K562 (cell line): ENCODE data around the gene FEN1. TPM values are rescaled to one million over a fixed set of nuclear protein-coding genes. Genes with fewer than 3 reads are reported as not detected.
A peak's percentile ranks its signal among the peaks of the same experiment; 100 is the strongest.

Source experiments
- DACH1 ChIP-seq: fragments of 450-650 bp; IDR thresholded peaks from 2 replicates; pipeline ENCODE4 v1.6.1; 2018; ENCODE audit not compliant: partially characterized antibody
- FOXJ2 ChIP-seq: fragments of 200-800 bp; sonication (Bioruptor generic); IDR thresholded peaks from 2 replicates; pipeline ENCODE4 v1.6.1; 2016; ENCODE audit warnings: missing genetic modification characterization, missing compliant biosample characterization
- GTF2E2 ChIP-seq: fragments of 200-800 bp; sonication (Bioruptor generic); IDR thresholded peaks from 2 replicates; pipeline ENCODE4 v1.6.1; 2016; ENCODE audit warnings: missing genetic modification characterization, missing compliant biosample characterization
- MYNN ChIP-seq, 2 experiments: sonication (generic); formaldehyde crosslinking in 1 of 2; IDR thresholded peaks; 2 replicates each; pipeline versions ENCODE4 v1.5.0 to v1.6.1; 2016 to 2020; ENCODE audit warnings: antibody characterized with exemption in 1 of 2, missing genetic modification reagents in 1 of 2
- NCOR1 ChIP-seq: fragments of 450-650 bp; IDR thresholded peaks from 2 replicates; pipeline ENCODE4 v1.6.1; 2016; ENCODE audit warnings: mild to moderate bottlenecking, moderate library complexity
- PHF21A ChIP-seq: fragments of 450-650 bp; IDR thresholded peaks from 2 replicates; pipeline ENCODE4 v1.6.1; 2017; ENCODE audit warnings: low read depth, borderline replicate concordance
- SRSF3 ChIP-seq: fragments of 200-400 bp; formaldehyde crosslinking; IDR thresholded peaks from 2 replicates; pipeline ENCODE4 v1.6.1; 2016; ENCODE audit warnings: mild to moderate bottlenecking, low read length, moderate library complexity; ENCODE audit not compliant: insufficient read depth
- TOE1 ChIP-seq, 2 experiments: fragments of 450-650 bp in 1 of 2; sonication (generic) in 1 of 2; formaldehyde crosslinking in 1 of 2; IDR thresholded peaks; 2 replicates each; pipeline versions ENCODE4 v1.7.1 to v1.8.0; 2016 to 2022; ENCODE audit warnings: borderline replicate concordance in 2 of 2, mild to moderate bottlenecking in 2 of 2, antibody characterized with exemption in 1 of 2, inconsistent platforms in 1 of 2, low read depth in 1 of 2, missing genetic modification reagents in 1 of 2, moderate library complexity in 1 of 2
- ZNF79 ChIP-seq: fragments of 250-450 bp; sonication (Bioruptor Pico); IDR thresholded peaks from 2 replicates; pipeline ENCODE4 v1.4.0; 2020; ENCODE audit warnings: low read depth, mild to moderate bottlenecking, moderate library complexity
- polyA plus RNA-seq, 8 experiments: library from polyadenylated mRNA; depleted of rRNA in 4 of 8; stranded (reverse) in 5 of 8; unstranded in 3 of 8; fragments of >200 nt; fragmentation: Nextera tagmentation in 2 of 8; fragmentation: Illumina TruSeq in 1 of 8; extraction: Ambion mirVana in 2 of 8; extraction: Trizol in 1 of 8; gene quantifications; 2 replicates each; pipeline versions ENCODE4 v1.2.1 to v1.2.3, GENCODE V29; 2011 to 2014; ENCODE audit warnings: inconsistent platforms in 1 of 8, missing spikeins in 1 of 8
- total RNA-seq, 7 experiments: library from RNA; depleted of rRNA in 6 of 7; stranded (reverse); fragments of >200 nt in 6 of 7; fragmentation: Illumina TruSeq in 2 of 7; extraction: Trizol in 2 of 7; gene quantifications; 2 replicates each; pipeline versions ENCODE4 v1.2.1 to v1.2.3, GENCODE V29; 2011 to 2021; ENCODE audit warnings: low replicate concordance in 1 of 7
- TF ChIP-seq, protein P1 (sequence below), 2 experiments: fragments of 450-650 bp in 1 of 2; sonication (generic) in 1 of 2; formaldehyde crosslinking in 1 of 2; IDR thresholded peaks; 2 replicates each; pipeline versions ENCODE4 v1.7.1 to v1.9.0; 2016 to 2022; ENCODE audit warnings: inconsistent platforms in 1 of 2, mild to moderate bottlenecking in 1 of 2, missing genetic modification reagents in 1 of 2
- TF ChIP-seq, protein P2 (sequence below): fragments of 450-650 bp; IDR thresholded peaks from 2 replicates; pipeline ENCODE4 v1.6.1; 2016; ENCODE audit warnings: low read depth, mild to moderate bottlenecking, moderate library complexity

FEN1 gene
- total and polyA plus RNA-seq, 9 of the 15 experiments (the other 6 are each of a cell fraction or from before 2014, with no cell fraction given), result 58.1 to 156 (median 137) TPM

- TF ChIP-seq, protein P1, sequence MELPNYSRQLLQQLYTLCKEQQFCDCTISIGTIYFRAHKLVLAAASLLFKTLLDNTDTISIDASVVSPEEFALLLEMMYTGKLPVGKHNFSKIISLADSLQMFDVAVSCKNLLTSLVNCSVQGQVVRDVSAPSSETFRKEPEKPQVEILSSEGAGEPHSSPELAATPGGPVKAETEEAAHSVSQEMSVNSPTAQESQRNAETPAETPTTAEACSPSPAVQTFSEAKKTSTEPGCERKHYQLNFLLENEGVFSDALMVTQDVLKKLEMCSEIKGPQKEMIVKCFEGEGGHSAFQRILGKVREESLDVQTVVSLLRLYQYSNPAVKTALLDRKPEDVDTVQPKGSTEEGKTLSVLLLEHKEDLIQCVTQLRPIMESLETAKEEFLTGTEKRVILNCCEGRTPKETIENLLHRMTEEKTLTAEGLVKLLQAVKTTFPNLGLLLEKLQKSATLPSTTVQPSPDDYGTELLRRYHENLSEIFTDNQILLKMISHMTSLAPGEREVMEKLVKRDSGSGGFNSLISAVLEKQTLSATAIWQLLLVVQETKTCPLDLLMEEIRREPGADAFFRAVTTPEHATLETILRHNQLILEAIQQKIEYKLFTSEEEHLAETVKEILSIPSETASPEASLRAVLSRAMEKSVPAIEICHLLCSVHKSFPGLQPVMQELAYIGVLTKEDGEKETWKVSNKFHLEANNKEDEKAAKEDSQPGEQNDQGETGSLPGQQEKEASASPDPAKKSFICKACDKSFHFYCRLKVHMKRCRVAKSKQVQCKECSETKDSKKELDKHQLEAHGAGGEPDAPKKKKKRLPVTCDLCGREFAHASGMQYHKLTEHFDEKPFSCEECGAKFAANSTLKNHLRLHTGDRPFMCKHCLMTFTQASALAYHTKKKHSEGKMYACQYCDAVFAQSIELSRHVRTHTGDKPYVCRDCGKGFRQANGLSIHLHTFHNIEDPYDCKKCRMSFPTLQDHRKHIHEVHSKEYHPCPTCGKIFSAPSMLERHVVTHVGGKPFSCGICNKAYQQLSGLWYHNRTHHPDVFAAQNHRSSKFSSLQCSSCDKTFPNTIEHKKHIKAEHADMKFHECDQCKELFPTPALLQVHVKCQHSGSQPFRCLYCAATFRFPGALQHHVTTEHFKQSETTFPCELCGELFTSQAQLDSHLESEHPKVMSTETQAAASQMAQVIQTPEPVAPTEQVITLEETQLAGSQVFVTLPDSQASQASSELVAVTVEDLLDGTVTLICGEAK (IDR thresholded peaks at IDR 0.05), result 0 out of 2 replicates have a peak, but pooled peaks have one; percentile 4
- TF ChIP-seq, protein P1 (CRISPR knock-in tag; IDR thresholded peaks at IDR 0.05), result no peak
- TF ChIP-seq FOXJ2 (no peak), GTF2E2 (no peak), SRSF3 (0 out of 2 replicates have a peak, but pooled peaks have one; percentile 47), MYNN (IDR thresholded peaks at IDR 0.05) (peak; percentile 38; the same call in 1 of the 2 replicates), MYNN (CRISPR knock-in tag; IDR thresholded peaks at IDR 0.05) (no peak), NCOR1 (no peak), TOE1 (IDR thresholded peaks at IDR 0.05; ENCODE audit: borderline replicate concordance) (0 out of 2 replicates have a peak, but pooled peaks have one; percentile 20), TOE1 (CRISPR knock-in tag; IDR thresholded peaks at IDR 0.05; ENCODE audit: borderline replicate concordance, low read depth) (no peak), PHF21A (peak; percentile 62; the same call in 1 of the 2 replicates), ZNF79 (CRISPR knock-in tag) (no peak), DACH1 (peak; percentile 85)
- TF ChIP-seq, protein P2, sequence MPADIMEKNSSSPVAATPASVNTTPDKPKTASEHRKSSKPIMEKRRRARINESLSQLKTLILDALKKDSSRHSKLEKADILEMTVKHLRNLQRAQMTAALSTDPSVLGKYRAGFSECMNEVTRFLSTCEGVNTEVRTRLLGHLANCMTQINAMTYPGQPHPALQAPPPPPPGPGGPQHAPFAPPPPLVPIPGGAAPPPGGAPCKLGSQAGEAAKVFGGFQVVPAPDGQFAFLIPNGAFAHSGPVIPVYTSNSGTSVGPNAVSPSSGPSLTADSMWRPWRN, result peak; percentile 62; the same call in 1 of the 2 replicates
These were observed 43.0 kb upstream of the FEN1 start (continued) for GRCh38 chr11:61749591-61750217.
